SHP77 (cell line): ENCODE results near the gene FOLR2.

Source experiments
- DNase-seq, 2 experiments: peaks; one replicate each; lab custom pipeline; 2025; lab: John Stamatoyannopoulos, UW

The FOLR2 gene

GRCh38 chr11:72267956-72268617, 51.5 kb downstream of the FOLR2 start:
- DNase-seq, result no peak
